Loucy (cell line): ENCODE results near the gene ST6GALNAC4.

Experiments used
- EZH2phosphoT487 ChIP-seq: fragments of 200-600 bp; IDR thresholded peaks from 2 replicates; pipeline ENCODE4 v1.6.1; 2018; ENCODE audit warnings: antibody characterized with exemption, mild to moderate bottlenecking, moderate library complexity, borderline replicate concordance
- TF ChIP-seq, protein P1 (sequence below): fragments of 200-600 bp; sonication (generic); conservative IDR thresholded peaks from 2 replicates; pipeline ENCODE4 v1.5.1; 2014; ENCODE audit warnings: mild to moderate bottlenecking, antibody characterized with exemption, low read length

DNA sequence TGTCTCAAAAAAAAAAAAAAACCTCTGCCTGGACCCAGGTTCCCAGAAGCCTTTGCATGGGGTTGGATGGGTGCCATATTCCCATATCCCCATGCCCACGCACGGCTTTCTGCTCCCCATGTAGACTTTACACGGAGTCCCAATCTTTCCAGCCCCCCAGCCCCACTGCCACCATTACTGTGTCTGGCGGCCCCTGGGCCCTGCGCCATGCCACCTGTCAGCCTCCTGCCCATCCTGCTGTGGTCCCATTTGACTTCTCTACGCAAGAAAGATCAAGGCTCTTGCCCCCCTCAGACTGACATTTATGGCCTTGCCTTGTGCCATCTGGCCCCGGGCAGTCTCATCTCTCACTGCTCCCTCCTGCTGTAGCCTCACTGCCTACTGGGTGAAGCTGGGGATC, 32.9 kb downstream of the ST6GALNAC4 start:
- TF ChIP-seq, protein P1, sequence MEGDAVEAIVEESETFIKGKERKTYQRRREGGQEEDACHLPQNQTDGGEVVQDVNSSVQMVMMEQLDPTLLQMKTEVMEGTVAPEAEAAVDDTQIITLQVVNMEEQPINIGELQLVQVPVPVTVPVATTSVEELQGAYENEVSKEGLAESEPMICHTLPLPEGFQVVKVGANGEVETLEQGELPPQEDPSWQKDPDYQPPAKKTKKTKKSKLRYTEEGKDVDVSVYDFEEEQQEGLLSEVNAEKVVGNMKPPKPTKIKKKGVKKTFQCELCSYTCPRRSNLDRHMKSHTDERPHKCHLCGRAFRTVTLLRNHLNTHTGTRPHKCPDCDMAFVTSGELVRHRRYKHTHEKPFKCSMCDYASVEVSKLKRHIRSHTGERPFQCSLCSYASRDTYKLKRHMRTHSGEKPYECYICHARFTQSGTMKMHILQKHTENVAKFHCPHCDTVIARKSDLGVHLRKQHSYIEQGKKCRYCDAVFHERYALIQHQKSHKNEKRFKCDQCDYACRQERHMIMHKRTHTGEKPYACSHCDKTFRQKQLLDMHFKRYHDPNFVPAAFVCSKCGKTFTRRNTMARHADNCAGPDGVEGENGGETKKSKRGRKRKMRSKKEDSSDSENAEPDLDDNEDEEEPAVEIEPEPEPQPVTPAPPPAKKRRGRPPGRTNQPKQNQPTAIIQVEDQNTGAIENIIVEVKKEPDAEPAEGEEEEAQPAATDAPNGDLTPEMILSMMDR: no peak
- TF ChIP-seq EZH2phosphoT487: no peak
